HEK293T (cell line): ENCODE results near the gene PSTPIP1.

Experiments used
- ARNT ChIP-seq: fragments of 450-650 bp; IDR thresholded peaks from 2 replicates; pipeline ENCODE4 v1.6.1; 2017; ENCODE audit warnings: mild to moderate bottlenecking
- BHLHE40 ChIP-seq: fragments of 450-650 bp; IDR thresholded peaks from 2 replicates; pipeline ENCODE4 v1.6.1; 2016; ENCODE audit warnings: mild to moderate bottlenecking, moderate library complexity, borderline replicate concordance
- CTBP1 ChIP-seq: fragments of 450-650 bp; IDR thresholded peaks from 2 replicates; pipeline ENCODE4 v1.6.1; 2016; ENCODE audit warnings: borderline replicate concordance
- FOXA1 ChIP-seq: fragments of 450-650 bp; IDR thresholded peaks from 2 replicates; pipeline ENCODE4 v1.6.1; 2016; ENCODE audit warnings: mild to moderate bottlenecking
- FOXK2 ChIP-seq: fragments of 450-650 bp; IDR thresholded peaks from 2 replicates; pipeline ENCODE4 v1.6.1; 2016; ENCODE audit warnings: mild to moderate bottlenecking
- FOXM1 ChIP-seq: fragments of 450-650 bp; IDR thresholded peaks from 2 replicates; pipeline ENCODE4 v1.6.1; 2017; ENCODE audit warnings: mild to moderate bottlenecking, borderline replicate concordance
- HDGF ChIP-seq: fragments of 450-650 bp; IDR thresholded peaks from 2 replicates; pipeline ENCODE4 v1.6.1; 2017; ENCODE audit warnings: antibody characterized with exemption, borderline replicate concordance
- NFRKB ChIP-seq: fragments of 450-650 bp; IDR thresholded peaks from 2 replicates; pipeline ENCODE4 v1.6.1; 2016; ENCODE audit warnings: mild to moderate bottlenecking, moderate library complexity
- SP1 ChIP-seq: fragments of 450-650 bp; IDR thresholded peaks from 2 replicates; pipeline ENCODE4 v1.6.1; 2017
- TARDBP ChIP-seq: fragments of 450-650 bp; IDR thresholded peaks from 2 replicates; pipeline ENCODE4 v1.6.1; 2016

DNA sequence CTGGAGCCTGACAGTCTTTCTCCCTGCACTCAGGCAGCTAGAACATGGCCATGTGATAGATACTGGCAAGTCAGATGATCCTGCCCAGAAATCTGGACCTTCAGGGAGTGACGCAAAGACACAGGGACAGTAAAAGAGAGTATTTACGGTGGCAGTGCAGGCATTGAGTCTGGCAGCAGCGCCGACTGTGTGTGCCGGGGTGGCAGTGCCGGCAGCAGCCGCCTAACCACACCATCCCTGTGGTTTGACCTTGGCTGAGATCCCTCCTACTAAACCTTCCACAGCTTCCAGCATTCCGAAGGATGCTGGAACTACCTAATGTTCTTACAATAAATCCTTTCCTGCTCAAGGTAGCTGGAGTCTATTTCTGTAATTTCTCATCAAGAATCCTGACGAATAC lies 80.6 kb downstream of the PSTPIP1 start:
- TF ChIP-seq FOXK2 (no peak), SP1 (no peak), NFRKB (no peak), BHLHE40 (no peak), FOXA1 (no peak), FOXM1 (no peak), HDGF (no peak), CTBP1 (no peak), ARNT (no peak), TARDBP (no peak)
